Measurements from ENCODE around the gene KPNA4.

Gene KPNA4

GRCh38 chr3:160448845-160449635 is 116.3 kb downstream of the KPNA4 start:
- no peak for DNase-seq

- DNase-seq = no peak
Observed at GRCh38 chr3:160447544-160447943, 117.8 kb downstream of the KPNA4 start.

- no peak for DNase-seq
Observed at GRCh38 chr3:160446522-160447056, 118.8 kb downstream of the KPNA4 start.

GRCh38 chr3:160445854-160446253 is 119.5 kb downstream of the KPNA4 start:
- DNase-seq = no peak

Measured in NCI-H1694 treated with DMSO at 0.1 percent for 48 hours (cell line).